PC-3 (cell line): ENCODE results near the gene ADGRG1. TPM values are rescaled to one million over a fixed set of nuclear protein-coding genes. Genes with fewer than 3 reads are reported as not detected.

ENCODE experiments used
- ATAC-seq: fragments of 200-7000 bp; cut with Tn5 transposase; 2 replicates; pipeline ENCODE4 v1.9.1; 2020; ENCODE audit warnings: mild to moderate bottlenecking, moderate library complexity
- BruUV-seq: library from RNA; stranded (reverse); fragments of 400-500 nt; replicated peaks from 2 replicates; lab custom pipeline; 2021; lab: Mats Ljungman, UMichigan
- CTCF ChIA-PET: fragments of 300-600 bp; sonication (Branson Sonifier 250); formaldehyde crosslinking; loops from one replicate; lab custom pipeline; 2022; ENCODE audit warnings: antibody characterized with exemption; lab: Charles Lee
- POLR2A ChIA-PET: fragments of 300-600 bp; sonication (Branson Sonifier 250); formaldehyde crosslinking; loops from one replicate; lab custom pipeline; 2022; ENCODE audit warnings: antibody characterized with exemption; ENCODE audit not compliant: unreplicated experiment; lab: Charles Lee
- DNase-seq: peaks from one replicate; pipeline ENCODE4 v3.0.0-alpha.2; 2015
- H2AFZ ChIP-seq: fragments of 300-600 bp; sonication (generic); 2 replicates; pipeline ENCODE4 v1.6.0; 2016; ENCODE audit warnings: antibody characterized with exemption, low read length
- H3F3A ChIP-seq: fragments of 300-600 bp; sonication (generic); one replicate; pipeline ENCODE4 v1.6.0; 2017; ENCODE audit warnings: antibody characterized with exemption, low read length, control low read depth, mild to moderate bottlenecking; ENCODE audit not compliant: unreplicated experiment
- H3K27ac ChIP-seq: fragments of 300-600 bp; sonication (generic); 2 replicates; pipeline ENCODE4 v1.5.1; 2016; ENCODE audit warnings: mild to moderate bottlenecking, low read length
- H3K27me3 ChIP-seq: fragments of 300-600 bp; sonication (generic); 2 replicates; pipeline ENCODE4 v1.6.1; 2016; ENCODE audit warnings: low read length, mixed read lengths
- H3K36me3 ChIP-seq: fragments of 300-600 bp; sonication (generic); 2 replicates; pipeline ENCODE4 v1.6.1; 2016; ENCODE audit warnings: low read depth, mixed run types, low read length, mixed read lengths
- H3K4me1 ChIP-seq: fragments of 300-600 bp; sonication (generic); 2 replicates; pipeline ENCODE4 v1.5.1; 2016; ENCODE audit warnings: low read length; ENCODE audit not compliant: insufficient read depth
- H3K4me2 ChIP-seq: fragments of 300-600 bp; sonication (generic); 2 replicates; pipeline ENCODE4 v1.6.0; 2016; ENCODE audit warnings: low read length
- H3K4me3 ChIP-seq: fragments of 300-600 bp; sonication (generic); 2 replicates; pipeline ENCODE4 v1.5.1; 2016; ENCODE audit warnings: mild to moderate bottlenecking, low read length, mixed read lengths
- H3K79me2 ChIP-seq: fragments of 300-600 bp; sonication (generic); 2 replicates; pipeline ENCODE4 v1.6.1; 2017; ENCODE audit warnings: low read length, mixed read lengths
- H3K9ac ChIP-seq: fragments of 300-600 bp; sonication (generic); 2 replicates; pipeline ENCODE4 v1.6.0; 2016; ENCODE audit warnings: mild to moderate bottlenecking, low read length
- H3K9me2 ChIP-seq: fragments of 300-600 bp; sonication (generic); replicated peaks from 2 replicates; pipeline ENCODE4 v1.6.1; 2016; ENCODE audit warnings: mixed run types, low read length, mixed read lengths
- H3K9me3 ChIP-seq: fragments of 300-600 bp; sonication (generic); 2 replicates; pipeline ENCODE4 v1.6.1; 2016; ENCODE audit warnings: low read length, mixed read lengths
- H4K20me1 ChIP-seq: fragments of 300-600 bp; sonication (generic); 2 replicates; pipeline ENCODE4 v1.6.1; 2016; ENCODE audit warnings: low read length, mixed read lengths
- CTCF ChIP-seq: fragments of 300-600 bp; sonication (generic); conservative IDR thresholded peaks from 2 replicates; pipeline ENCODE4 v1.5.1; 2017; ENCODE audit warnings: antibody characterized with exemption, low read depth, mild to moderate bottlenecking, low read length
- EZH2 ChIP-seq: fragments of 300-600 bp; sonication (generic); IDR thresholded peaks from one replicate; pipeline ENCODE4 v1.6.1; 2017; ENCODE audit warnings: antibody characterized with exemption, mild to moderate bottlenecking, low read length; ENCODE audit not compliant: unreplicated experiment
- EZH2phosphoT487 ChIP-seq: fragments of 300-600 bp; sonication (generic); IDR thresholded peaks from 2 replicates; pipeline ENCODE4 v1.6.1; 2018; ENCODE audit warnings: mild to moderate bottlenecking, antibody characterized with exemption, low read length, borderline replicate concordance
- intact Hi-C: fragments of 100-400 bp; cut with micrococcal nuclease; formaldehyde crosslinking; loops from 2 replicates; pipeline ENCODE4 v1.9.0; 2023
- total RNA-seq: library from RNA; depleted of rRNA; stranded (reverse); fragments of >200 nt; gene quantifications from 2 replicates; pipeline ENCODE4 v1.2.3, GENCODE V29; 2014

Gene ADGRG1
- total RNA-seq, 1 experiment from 2014 or later, result 33.7 TPM

GRCh38 chr16:57682809-57683635 is 54.6 kb downstream of the ADGRG1 start:
- H3K4me3 ChIP-seq, result no peak overlapping the region
- H2AFZ ChIP-seq, result no peak overlapping the region
- peaks cover 1% of the 10 kb centered on the region; the same call in 1 of the 2 replicates for H3K4me1 ChIP-seq
- H3K27ac ChIP-seq, result no peak overlapping the region
- no peaks in the 10 kb centered on the region for H3K9me3 ChIP-seq
- no peaks in the 10 kb centered on the region for H3K36me3 ChIP-seq
- POLR2A ChIA-PET, result no interaction called here
- no peaks in the 10 kb centered on the region for H3K79me2 ChIP-seq
- intact Hi-C loops, result no loop called here
- no peak overlapping the region for H3K4me2 ChIP-seq
- no peaks in the 10 kb centered on the region for H4K20me1 ChIP-seq
- H3K9ac ChIP-seq, result no peak overlapping the region
- ATAC-seq, result no peak
- BruUV-seq, result no TSS peak
- H3K9me2 ChIP-seq, result no peaks in the 10 kb centered on the region
- no peaks in the 10 kb centered on the region for H3F3A ChIP-seq
- CTCF ChIA-PET, result no interaction called here
- DNase-seq, result no peak
- TF ChIP-seq EZH2 (no peak), EZH2phosphoT487 (no peak), CTCF (no peak)
- no peaks in the 10 kb centered on the region for H3K27me3 ChIP-seq

GRCh38 chr16:57683636-57684545 is 55.5 kb downstream of the ADGRG1 start:
- Histone ChIP-seq H3K4me2 (no peak overlapping the region), H3F3A (no peaks in the 10 kb centered on the region), H3K4me3 (no peak overlapping the region), H3K9me3 (no peaks in the 10 kb centered on the region), H4K20me1 (no peaks in the 10 kb centered on the region), H3K27ac (no peak overlapping the region), H2AFZ (no peak overlapping the region), H3K9me2 (no peaks in the 10 kb centered on the region), H3K27me3 (no peaks in the 10 kb centered on the region), H3K36me3 (no peaks in the 10 kb centered on the region), H3K79me2 (no peaks in the 10 kb centered on the region), H3K9ac (no peak overlapping the region), H3K4me1 (no peaks in the 10 kb centered on the region)
- BruUV-seq, result no TSS peak
- CTCF ChIA-PET, result no interaction called here
- intact Hi-C loops, result no loop called here
- no peak for ATAC-seq
- TF ChIP-seq EZH2phosphoT487, result no peak
- no peak for TF ChIP-seq CTCF
- TF ChIP-seq EZH2, result no peak
- POLR2A ChIA-PET, result no interaction called here
- DNase-seq, result no peak
